ENCODE data around the gene PKNOX1.
"Not testable (repeated sequence)": the region's sequence is repeated elsewhere in the genome, so short reads cannot be mapped to it uniquely, and the experiment has no call there.

- not testable (repeated sequence) for TF ChIP-seq YY1 (IDR thresholded peaks at IDR 0.05; ENCODE audit: insufficient read depth, insufficient read length); SUZ12 (IDR thresholded peaks at IDR 0.05; ENCODE audit: extremely low read depth, insufficient read depth, insufficient read length); ZNF274 (IDR thresholded peaks at IDR 0.05; ENCODE audit: low read depth, low read length)
Measured at GRCh38 chr21:42933973-42934372, 40.4 kb upstream of the PKNOX1 start.

All from NT2/D1 (cell line).